ENCODE data around the gene SELENOI.
"Not testable (repeated sequence)": the region's sequence is repeated elsewhere in the genome, so short reads cannot be mapped to it uniquely, and the experiment has no call there.

SELENOI gene

GRCh38 chr2:26329083-26329482 is 16.9 kb upstream of the SELENOI start:
- not testable (repeated sequence) for H3K36me3 ChIP-seq (ENCODE audit: insufficient read depth, low read length); H3K4me3 ChIP-seq (ENCODE audit: low read length)

GRCh38 chr2:26330114-26330549 is 15.8 kb upstream of the SELENOI start:
- H3K4me3 ChIP-seq (ENCODE audit: low read length) = no peak overlapping the region
- peaks cover 10% of the 10 kb centered on the region for H3K27me3 ChIP-seq (ENCODE audit: control insufficient read depth, insufficient read depth, low read length)
- H3K9ac ChIP-seq (ENCODE audit: low read depth, low read length) = no peak overlapping the region
- peaks cover 10% of the 10 kb centered on the region for H3K4me1 ChIP-seq (ENCODE audit: control insufficient read depth, insufficient read depth, low read length)
- H3K36me3 ChIP-seq (ENCODE audit: insufficient read depth, low read length) = no peaks in the 10 kb centered on the region
- H3K9me3 ChIP-seq (replicated peaks; ENCODE audit: low read length) = no peaks in the 10 kb centered on the region
- H3K4me2 ChIP-seq (ENCODE audit: low read length) = no peak overlapping the region

More at GRCh38 chr2:26329083-26329482, 16.9 kb upstream of the SELENOI start:
- not testable (repeated sequence) for H3K27me3 ChIP-seq (ENCODE audit: control insufficient read depth, insufficient read depth, low read length); H3K9ac ChIP-seq (ENCODE audit: low read depth, low read length); H3K9me3 ChIP-seq (replicated peaks; ENCODE audit: low read length); H3K4me2 ChIP-seq (ENCODE audit: low read length); H3K4me1 ChIP-seq (ENCODE audit: control insufficient read depth, insufficient read depth, low read length)

DNA sequence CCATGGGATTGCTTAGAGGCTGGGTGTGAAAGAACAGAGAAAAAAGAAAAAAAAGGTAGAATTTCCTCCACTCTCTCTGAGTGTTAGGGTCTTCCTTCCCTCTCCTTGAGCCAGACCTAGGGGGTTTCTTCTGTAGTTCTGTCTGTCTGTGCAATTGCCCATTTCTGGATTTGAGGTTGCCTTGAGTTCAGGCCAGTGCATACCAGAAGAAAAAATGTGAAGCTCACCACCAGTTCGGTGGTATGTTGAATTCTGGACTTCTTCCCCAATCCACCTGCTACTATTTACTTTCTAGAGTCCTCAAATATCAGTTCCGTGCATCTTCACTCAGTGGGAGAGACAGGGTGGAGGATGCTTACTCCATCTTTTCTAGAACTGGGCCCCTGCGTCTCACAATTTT is 15.3 kb upstream of the SELENOI start:
- no peaks in the 10 kb centered on the region for H3K9me3 ChIP-seq (replicated peaks; ENCODE audit: low read length)
- H3K4me2 ChIP-seq (ENCODE audit: low read length) = no peak overlapping the region
- peaks cover 10% of the 10 kb centered on the region for H3K4me1 ChIP-seq (ENCODE audit: control insufficient read depth, insufficient read depth, low read length)
- H3K9ac ChIP-seq (ENCODE audit: low read depth, low read length) = no peak overlapping the region
- no peaks in the 10 kb centered on the region for H3K36me3 ChIP-seq (ENCODE audit: insufficient read depth, low read length)
- H3K4me3 ChIP-seq (ENCODE audit: low read length) = no peak overlapping the region
- peaks cover 13% of the 10 kb centered on the region for H3K27me3 ChIP-seq (ENCODE audit: control insufficient read depth, insufficient read depth, low read length)

DNA sequence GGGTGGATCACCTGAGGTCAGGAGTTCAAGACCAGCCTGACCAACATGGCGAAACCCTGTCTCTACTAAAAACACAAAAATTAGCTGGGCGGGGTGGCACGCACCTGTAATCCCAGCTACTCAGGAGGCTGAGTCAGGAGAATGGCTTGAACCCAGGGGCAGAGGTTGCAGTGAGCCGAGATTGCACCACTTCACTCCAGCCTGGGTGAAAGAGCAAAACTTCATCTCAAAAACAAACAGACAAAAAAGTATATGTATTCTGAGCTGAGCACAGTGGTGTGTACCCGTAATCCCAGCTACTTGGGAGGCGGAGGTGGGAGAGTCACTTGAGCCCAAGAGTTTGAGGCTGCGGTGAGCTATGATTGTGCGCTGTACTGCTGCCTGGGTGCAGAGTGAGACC is 14.6 kb upstream of the SELENOI start:
- not testable (repeated sequence) for H3K9ac ChIP-seq (ENCODE audit: low read depth, low read length); H3K36me3 ChIP-seq (ENCODE audit: insufficient read depth, low read length); H3K4me3 ChIP-seq (ENCODE audit: low read length); H3K4me1 ChIP-seq (ENCODE audit: control insufficient read depth, insufficient read depth, low read length); H3K9me3 ChIP-seq (replicated peaks; ENCODE audit: low read length); H3K4me2 ChIP-seq (ENCODE audit: low read length)
- H3K27me3 ChIP-seq (ENCODE audit: control insufficient read depth, insufficient read depth, low read length) = peaks cover 13% of the 10 kb centered on the region

DNA sequence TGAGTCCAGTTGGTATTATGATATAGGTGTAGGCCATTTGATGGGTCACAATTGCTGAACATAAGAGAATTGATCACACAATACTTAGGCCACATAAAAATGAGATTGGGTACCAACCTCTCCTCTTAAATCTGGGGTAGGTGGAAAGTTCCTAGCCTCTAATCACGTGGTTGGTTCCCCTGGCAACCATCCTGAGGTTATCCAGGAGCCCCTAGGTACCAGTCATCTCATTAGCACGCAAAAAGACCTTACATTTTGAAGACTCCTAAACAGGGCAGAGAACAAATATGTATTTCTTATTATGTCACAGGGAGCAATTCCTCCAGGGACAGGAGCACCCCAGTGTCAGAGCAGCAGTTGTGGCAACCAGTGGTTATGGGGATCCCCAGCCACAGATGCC is 12.7 kb upstream of the SELENOI start:
- Histone ChIP-seq H3K4me3 (ENCODE audit: low read length) (no peak overlapping the region), H3K27me3 (ENCODE audit: control insufficient read depth, insufficient read depth, low read length) (peaks cover 13% of the 10 kb centered on the region), H3K36me3 (ENCODE audit: insufficient read depth, low read length) (no peaks in the 10 kb centered on the region), H3K9me3 (replicated peaks; ENCODE audit: low read length) (no peaks in the 10 kb centered on the region), H3K4me1 (ENCODE audit: control insufficient read depth, insufficient read depth, low read length) (peaks cover 4% of the 10 kb centered on the region), H3K4me2 (ENCODE audit: low read length) (no peak overlapping the region), H3K9ac (ENCODE audit: low read depth, low read length) (no peak overlapping the region)

- Histone ChIP-seq H3K9me3 (replicated peaks; ENCODE audit: low read length) (no peaks in the 10 kb centered on the region), H3K4me1 (ENCODE audit: control insufficient read depth, insufficient read depth, low read length) (peaks cover 2% of the 10 kb centered on the region), H3K4me2 (ENCODE audit: low read length) (no peak overlapping the region), H3K27me3 (ENCODE audit: control insufficient read depth, insufficient read depth, low read length) (peaks cover 13% of the 10 kb centered on the region), H3K4me3 (ENCODE audit: low read length) (no peak overlapping the region), H3K36me3 (ENCODE audit: insufficient read depth, low read length) (no peaks in the 10 kb centered on the region), H3K9ac (ENCODE audit: low read depth, low read length) (no peak overlapping the region)
Observed at GRCh38 chr2:26335231-26335630, 10.7 kb upstream of the SELENOI start.

GRCh38 chr2:26336719-26337118 is 9.2 kb upstream of the SELENOI start:
- Histone ChIP-seq H3K4me3 (ENCODE audit: low read length) (no peak overlapping the region), H3K9ac (ENCODE audit: low read depth, low read length) (no peak overlapping the region), H3K4me2 (ENCODE audit: low read length) (no peak overlapping the region), H3K27me3 (ENCODE audit: control insufficient read depth, insufficient read depth, low read length) (peaks cover 13% of the 10 kb centered on the region), H3K36me3 (ENCODE audit: insufficient read depth, low read length) (no peaks in the 10 kb centered on the region), H3K9me3 (replicated peaks; ENCODE audit: low read length) (no peaks in the 10 kb centered on the region), H3K4me1 (ENCODE audit: control insufficient read depth, insufficient read depth, low read length) (no peaks in the 10 kb centered on the region)

GRCh38 chr2:26337298-26337697 is 8.6 kb upstream of the SELENOI start:
- H3K9ac ChIP-seq (ENCODE audit: low read depth, low read length) = no peak overlapping the region
- H3K4me1 ChIP-seq (ENCODE audit: control insufficient read depth, insufficient read depth, low read length) = no peaks in the 10 kb centered on the region
- H3K36me3 ChIP-seq (ENCODE audit: insufficient read depth, low read length) = no peaks in the 10 kb centered on the region
- peaks cover 13% of the 10 kb centered on the region for H3K27me3 ChIP-seq (ENCODE audit: control insufficient read depth, insufficient read depth, low read length)
- no peak overlapping the region for H3K4me2 ChIP-seq (ENCODE audit: low read length)
- H3K9me3 ChIP-seq (replicated peaks; ENCODE audit: low read length) = no peaks in the 10 kb centered on the region
- H3K4me3 ChIP-seq (ENCODE audit: low read length) = no peak overlapping the region

DNA sequence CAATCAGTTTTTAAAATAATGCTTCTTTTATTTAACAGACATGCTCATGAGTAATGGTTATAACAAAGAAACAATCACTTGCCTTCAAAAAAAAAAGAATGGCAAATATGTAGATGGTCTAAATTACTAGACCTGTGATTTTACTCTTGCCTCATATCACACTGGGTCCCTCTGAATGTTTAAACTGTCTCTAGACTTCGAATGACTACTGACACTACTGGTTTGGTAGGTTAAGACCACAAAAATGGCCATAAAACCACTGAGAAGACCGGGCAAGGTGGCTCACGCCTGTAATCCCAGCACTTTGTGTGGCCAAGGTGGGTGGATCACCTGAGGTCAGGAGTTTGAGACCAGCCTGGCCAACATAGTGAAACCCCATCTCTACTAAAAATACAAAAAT is 5.1 kb upstream of the SELENOI start:
- H3K4me1 ChIP-seq (ENCODE audit: control insufficient read depth, insufficient read depth, low read length) = peaks cover 13% of the 10 kb centered on the region
- no peak overlapping the region for H3K4me2 ChIP-seq (ENCODE audit: low read length)
- peaks cover 3% of the 10 kb centered on the region for H3K36me3 ChIP-seq (ENCODE audit: insufficient read depth, low read length)
- no peaks in the 10 kb centered on the region for H3K27me3 ChIP-seq (ENCODE audit: control insufficient read depth, insufficient read depth, low read length)
- no peak overlapping the region for H3K9ac ChIP-seq (ENCODE audit: low read depth, low read length)
- no peaks in the 10 kb centered on the region for H3K9me3 ChIP-seq (replicated peaks; ENCODE audit: low read length)
- H3K4me3 ChIP-seq (ENCODE audit: low read length) = no peak overlapping the region

DNA sequence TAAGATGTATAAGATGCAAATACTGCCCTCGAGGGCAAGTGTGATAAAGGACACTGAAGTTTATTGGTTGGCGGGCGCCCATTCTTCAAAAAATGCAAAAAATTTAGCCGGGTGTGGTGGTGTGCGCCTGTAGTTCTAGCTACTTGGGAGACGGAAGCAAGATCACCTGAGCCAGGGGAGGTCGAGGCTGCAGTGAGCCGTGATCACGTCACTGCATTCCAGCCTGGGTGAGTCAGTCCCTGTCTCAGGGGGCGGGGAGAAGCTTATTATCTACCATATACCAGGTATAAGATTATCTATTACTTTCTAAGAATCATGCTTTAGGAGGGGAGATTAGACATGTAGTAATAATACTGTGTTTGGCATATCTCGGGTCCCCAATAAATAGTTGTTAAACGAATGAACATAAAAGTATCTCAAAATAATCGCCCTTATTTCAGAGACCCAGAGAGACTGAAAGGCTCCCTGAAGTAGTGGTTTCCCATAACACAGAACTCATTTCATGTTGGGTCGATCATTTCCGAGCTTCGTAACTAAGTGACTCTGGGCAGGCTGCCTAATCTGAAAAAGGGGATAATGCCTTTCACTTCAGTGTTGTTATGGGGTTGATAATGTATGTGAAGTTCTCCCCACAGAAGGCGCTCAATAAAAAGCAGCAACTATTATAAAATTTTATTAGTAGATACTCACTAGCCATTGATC is 1.2 kb upstream of the SELENOI start:
- Histone ChIP-seq H3K4me3 (ENCODE audit: low read length) (peak overlapping the region; percentile 88), H3K36me3 (ENCODE audit: insufficient read depth, low read length) (peaks cover 3% of the 10 kb centered on the region), H3K4me1 (ENCODE audit: control insufficient read depth, insufficient read depth, low read length) (peaks cover 29% of the 10 kb centered on the region), H3K4me2 (ENCODE audit: low read length) (peak overlapping the region; percentile 87), H3K27me3 (ENCODE audit: control insufficient read depth, insufficient read depth, low read length) (no peaks in the 10 kb centered on the region), H3K9ac (ENCODE audit: low read depth, low read length) (peak overlapping the region; percentile 93), H3K9me3 (replicated peaks; ENCODE audit: low read length) (no peaks in the 10 kb centered on the region)

GRCh38 chr2:26345283-26345544 is 729 bp upstream of the SELENOI start:
- H3K4me2 ChIP-seq (ENCODE audit: low read length) = peak overlapping the region; percentile 87
- H3K4me3 ChIP-seq (ENCODE audit: low read length) = peak overlapping the region; percentile 88
- peaks cover 3% of the 10 kb centered on the region for H3K36me3 ChIP-seq (ENCODE audit: insufficient read depth, low read length)
- H3K4me1 ChIP-seq (ENCODE audit: control insufficient read depth, insufficient read depth, low read length) = peaks cover 29% of the 10 kb centered on the region
- H3K9ac ChIP-seq (ENCODE audit: low read depth, low read length) = peak overlapping the region; percentile 93
- no peaks in the 10 kb centered on the region for H3K27me3 ChIP-seq (ENCODE audit: control insufficient read depth, insufficient read depth, low read length)
- H3K9me3 ChIP-seq (replicated peaks; ENCODE audit: low read length) = no peaks in the 10 kb centered on the region

GRCh38 chr2:26346454-26347053 is 611 bp downstream of the SELENOI start, which contains the start of gene ADGRF3:
ADGRF3 (minus strand) TSS chr2:26346789; CDS start chr2:26346234, 555 bp downstream.
- H3K9ac ChIP-seq (ENCODE audit: low read depth, low read length) = peak within 1 kb of the TSS; percentile 93
- no peaks in the 10 kb centered on the region for H3K27me3 ChIP-seq (ENCODE audit: control insufficient read depth, insufficient read depth, low read length)

More at GRCh38 chr2:26346454-26347053, 611 bp downstream of the SELENOI start, which contains the start of gene ADGRF3:
- peaks cover 29% of the 10 kb centered on the region for H3K4me1 ChIP-seq (ENCODE audit: control insufficient read depth, insufficient read depth, low read length)
- H3K36me3 ChIP-seq (ENCODE audit: insufficient read depth, low read length) = peaks cover 3% of the 10 kb centered on the region
- H3K9me3 ChIP-seq (replicated peaks; ENCODE audit: low read length) = no peaks in the 10 kb centered on the region
- H3K4me3 ChIP-seq (ENCODE audit: low read length) = peak within 1 kb of the TSS; percentile 88
- H3K4me2 ChIP-seq (ENCODE audit: low read length) = peak within 1 kb of the TSS; percentile 90

Measured in skeletal muscle satellite cell (primary cell).